Hematopoietic multipotent progenitor cell treated with erythropoietin and hydrocortisone succinate and interleukin-3 and kit ligand, for 17 days (in vitro differentiated cells): ENCODE data around the gene PAPSS2.
"Not testable (repeated sequence)": the region's sequence is repeated elsewhere in the genome, so short reads cannot be mapped to it uniquely, and the experiment has no call there.

Source experiments
- DNase-seq: peaks from one replicate; pipeline ENCODE4 v3.0.0-alpha.2; 2015; ENCODE audit warnings: low spot score

PAPSS2 gene

DNA sequence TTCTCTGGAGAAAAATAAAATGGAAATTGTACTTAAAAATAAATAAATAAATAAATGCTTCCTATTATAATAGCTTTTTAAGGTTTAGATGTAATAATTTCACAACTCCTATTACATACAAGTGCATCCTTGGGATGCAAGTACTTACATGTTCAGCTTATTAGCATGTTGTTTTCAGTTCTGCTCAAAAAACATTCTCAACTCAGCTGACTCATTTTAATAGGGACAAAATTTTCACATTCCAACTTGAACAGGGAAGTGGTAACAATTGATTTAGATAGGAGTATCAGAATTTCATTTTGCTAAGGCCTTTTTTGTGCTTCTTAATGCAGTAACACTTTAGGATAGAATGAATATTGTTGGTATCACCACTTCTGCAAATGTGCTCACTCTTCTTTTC, 16.7 kb upstream of the PAPSS2 start:
- no peak for DNase-seq

DNA sequence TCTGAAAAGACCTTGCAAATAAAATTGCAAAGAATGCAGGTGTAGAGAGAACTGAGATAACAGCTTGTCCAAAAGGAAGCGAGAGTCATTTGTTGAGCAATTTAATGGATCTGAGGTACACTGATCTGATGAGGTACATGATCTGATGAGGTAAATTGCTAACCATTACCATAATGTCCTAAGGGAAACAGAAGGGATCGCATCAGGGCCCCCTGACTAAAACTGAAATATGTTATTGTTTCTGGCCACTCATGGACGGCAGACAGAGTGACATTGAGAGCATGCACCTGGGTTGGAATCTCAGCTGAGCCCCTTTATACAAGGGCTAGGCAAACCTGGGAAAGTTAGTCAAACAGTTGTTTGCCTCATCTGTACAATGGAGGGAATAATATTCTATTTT, 15.8 kb upstream of the PAPSS2 start:
- no peak for DNase-seq

DNA sequence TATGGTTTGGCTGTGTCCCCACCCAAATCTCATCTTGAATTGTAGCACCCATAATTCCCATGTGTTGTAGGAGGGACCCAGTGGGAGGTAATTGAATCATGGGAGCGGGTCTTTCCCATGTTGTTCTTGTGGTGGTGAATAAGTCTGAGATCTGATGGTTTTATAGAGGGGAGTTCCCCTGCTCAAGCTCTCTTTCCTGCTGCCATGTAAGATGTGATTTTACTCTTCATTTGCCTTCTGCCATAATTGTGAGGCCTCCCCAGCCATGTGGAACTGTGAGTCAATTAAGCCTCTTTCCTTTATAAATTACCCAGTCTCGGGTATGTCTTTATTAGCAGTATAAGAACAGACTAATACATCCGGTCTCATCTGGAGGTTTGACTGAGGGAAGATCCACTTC, 15.2 kb upstream of the PAPSS2 start:
- not testable (repeated sequence) for DNase-seq

DNA sequence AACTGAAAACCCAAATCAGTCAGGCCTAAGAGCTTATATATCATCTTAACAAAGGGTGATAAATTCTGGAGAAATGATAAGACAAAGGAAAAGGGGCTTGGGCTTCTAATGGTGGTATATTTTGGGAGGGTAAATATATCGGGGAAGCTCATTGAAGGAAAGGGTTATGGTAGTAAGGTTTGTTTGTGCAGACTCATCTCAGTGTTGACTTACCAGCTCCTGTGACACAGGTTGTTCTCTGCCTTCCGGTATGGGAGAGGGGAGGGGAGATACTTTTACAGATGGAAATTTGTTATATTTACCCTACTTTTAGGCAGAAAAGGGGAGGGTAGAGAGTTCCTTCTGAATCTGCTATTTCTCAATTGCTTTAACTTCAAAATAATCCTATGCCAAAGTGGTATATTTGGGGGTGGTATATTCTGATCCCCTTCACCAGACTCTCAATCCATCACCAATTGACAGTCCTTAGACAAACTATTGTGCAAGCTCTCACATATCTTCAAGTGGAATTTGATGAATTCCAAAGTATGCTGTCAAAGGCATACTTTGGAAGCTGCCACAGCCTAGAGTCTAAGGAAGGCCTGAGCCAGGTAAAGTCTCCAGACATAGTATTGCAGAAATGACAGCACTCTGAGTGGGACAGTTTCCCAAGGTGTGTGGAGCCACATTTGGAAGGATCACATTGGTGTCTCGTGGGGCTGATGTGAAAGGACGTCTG, 13.3 kb upstream of the PAPSS2 start:
- no peak for DNase-seq

DNA sequence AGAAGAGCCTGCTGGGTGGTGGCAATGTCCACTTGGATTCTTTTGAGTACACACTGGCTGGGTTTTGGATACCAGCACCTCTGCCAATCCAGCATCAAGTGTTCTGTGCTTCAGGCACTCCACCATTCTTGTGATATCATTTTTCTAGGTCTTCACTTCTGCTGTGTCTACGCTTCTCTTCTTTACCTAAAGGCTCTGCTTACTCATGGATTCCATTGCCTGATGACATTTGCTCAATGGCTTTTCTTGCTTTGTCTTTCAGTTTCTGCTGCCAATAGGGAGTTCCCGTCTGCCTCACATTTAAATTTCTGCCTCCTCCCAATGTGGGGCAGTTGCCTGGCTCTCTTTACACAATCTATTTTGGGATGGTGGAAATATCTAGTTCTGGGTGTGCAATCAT, 12.7 kb upstream of the PAPSS2 start:
- no peak for DNase-seq

DNA sequence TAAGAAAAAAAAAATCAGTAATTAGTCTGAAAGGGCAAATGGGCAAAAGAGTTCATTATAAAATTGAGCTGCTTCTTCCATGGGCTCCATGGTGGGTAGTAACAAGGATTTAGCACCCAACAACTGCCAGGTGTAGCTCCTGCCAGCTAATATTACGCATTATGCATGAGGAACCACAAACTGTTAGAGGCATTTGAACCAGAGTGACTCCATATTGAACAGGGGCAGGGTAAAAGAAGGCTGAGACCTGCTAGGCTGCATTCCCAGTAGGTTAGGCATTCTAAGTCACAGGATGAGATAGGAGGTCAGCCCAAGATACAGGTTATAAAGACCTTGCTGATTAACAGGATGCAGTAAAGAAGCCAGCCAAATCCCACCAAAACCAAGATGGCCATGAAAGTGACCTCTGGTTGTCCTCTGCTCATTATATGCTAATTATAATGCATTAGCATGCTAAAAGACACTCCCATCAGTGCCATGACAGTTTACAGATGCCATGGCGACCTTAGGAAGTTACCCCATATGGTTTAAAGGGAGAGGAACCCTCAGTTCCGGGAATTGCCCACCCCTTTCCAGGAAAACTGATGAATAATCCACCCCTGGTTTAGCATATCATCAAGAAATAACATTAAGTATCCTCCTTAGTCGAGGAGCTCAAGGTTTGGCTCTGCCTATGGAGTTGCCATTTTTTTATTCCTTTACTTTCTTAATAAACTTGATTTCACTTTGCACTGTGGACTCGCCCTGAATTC, 8.7 kb upstream of the PAPSS2 start:
- DNase-seq = no peak

DNA sequence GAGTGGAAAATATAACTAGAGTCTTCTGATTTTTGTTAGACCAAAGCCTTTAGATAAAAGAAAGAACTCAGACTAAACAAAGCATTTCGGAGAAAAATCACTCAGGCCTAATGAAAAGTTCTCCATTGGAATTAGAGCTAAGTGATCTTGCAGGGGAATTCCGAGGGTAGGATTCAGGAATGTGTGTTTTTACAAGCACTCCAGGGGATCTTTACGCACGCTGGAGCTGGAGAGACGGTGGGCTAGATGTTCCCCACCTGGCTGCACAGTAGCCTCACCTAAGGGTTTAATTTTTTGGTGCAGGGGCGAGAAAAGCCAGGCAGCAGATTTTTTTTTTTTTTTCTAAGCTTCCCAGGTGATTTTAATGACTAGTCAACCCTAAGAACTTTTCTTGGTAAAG, 7.9 kb upstream of the PAPSS2 start:
- DNase-seq = no peak

DNA sequence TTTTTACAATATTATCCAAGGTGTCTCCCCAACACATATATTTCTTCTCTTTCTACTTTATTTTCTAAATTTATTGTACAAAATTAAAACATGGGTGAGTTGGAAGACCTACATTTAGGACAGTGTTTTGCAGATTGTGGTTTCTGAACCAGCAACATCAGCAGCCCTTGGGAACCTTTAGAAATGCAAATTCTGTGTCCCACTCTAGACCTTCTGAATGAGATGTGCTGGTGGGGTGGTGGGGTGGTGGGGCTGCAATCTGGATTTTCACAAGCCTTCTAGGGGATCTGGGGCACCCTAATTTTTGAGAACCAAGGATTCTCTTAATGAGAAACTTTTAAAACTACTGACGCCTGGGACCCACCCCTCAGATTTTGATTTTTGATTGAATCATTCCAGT, 7.4 kb upstream of the PAPSS2 start:
- DNase-seq = no peak

DNA sequence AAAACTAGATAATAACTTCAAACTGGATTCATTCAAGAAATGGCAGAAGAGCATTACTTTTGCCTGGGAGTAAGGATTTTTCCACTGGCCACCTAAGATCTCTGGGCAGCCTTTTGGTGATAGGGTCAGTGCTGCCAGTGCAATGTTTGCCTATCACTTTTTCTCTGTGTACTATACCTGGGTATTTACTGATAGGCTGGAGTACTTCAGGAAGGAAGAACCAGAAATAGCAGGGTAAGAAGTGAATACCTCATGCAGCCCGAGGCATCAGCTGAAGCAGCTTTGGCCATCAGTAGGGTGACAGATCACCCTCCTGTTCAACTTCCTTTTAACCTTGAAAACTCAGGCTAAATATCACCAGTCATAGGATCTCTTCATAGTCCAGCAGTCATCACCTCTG, 5.5 kb upstream of the PAPSS2 start:
- DNase-seq = no peak

DNA sequence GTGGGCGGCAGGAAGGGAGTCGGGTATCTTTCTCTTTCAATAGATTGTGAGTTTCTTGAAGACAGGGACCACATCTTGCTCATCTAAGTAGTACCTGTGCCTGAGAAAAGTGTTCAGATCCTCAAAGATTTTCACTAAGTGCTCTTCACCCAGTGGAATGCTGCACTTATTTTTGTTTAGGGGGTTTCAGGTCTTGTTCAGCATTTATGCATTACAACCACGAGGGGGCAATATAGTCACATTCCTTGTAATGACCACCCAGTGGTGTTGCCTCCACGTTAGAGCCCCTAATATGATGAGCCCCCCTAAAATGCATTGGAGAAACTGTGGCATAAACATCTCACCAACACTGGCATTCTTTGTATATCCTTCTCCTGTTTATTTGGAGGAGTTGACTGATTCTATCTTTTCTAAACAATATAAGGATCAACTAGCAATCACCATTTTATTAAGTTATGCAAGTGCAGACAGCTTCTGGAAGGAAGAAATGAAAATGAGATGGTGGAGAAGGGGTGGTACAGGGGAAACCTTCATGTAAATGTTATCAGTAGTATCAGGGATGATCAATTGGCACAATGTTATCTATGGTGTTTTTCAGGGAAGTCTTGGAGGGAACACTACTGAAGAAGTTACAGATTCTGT, 3.1 kb upstream of the PAPSS2 start:
- peak; percentile 53 for DNase-seq

DNA sequence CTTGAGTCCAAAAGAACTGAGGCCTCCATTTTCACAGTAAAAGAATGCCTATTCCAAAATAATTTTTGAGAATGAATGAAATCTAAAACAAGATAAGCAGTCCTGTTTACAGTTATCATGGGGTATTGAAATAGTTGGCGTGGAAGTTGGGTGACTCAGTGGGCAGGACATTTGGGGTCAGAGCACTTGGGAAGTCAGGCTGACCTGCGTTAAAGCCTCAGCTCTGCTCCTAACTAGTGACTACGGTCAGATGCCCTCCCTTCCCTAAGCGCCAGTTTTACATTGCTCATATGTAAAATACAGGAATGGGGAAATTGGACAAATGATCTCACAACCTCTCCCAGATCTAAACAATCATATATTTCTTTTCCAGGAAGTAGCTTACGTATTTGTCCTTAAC, 2.3 kb upstream of the PAPSS2 start:
- no peak for DNase-seq

DNA sequence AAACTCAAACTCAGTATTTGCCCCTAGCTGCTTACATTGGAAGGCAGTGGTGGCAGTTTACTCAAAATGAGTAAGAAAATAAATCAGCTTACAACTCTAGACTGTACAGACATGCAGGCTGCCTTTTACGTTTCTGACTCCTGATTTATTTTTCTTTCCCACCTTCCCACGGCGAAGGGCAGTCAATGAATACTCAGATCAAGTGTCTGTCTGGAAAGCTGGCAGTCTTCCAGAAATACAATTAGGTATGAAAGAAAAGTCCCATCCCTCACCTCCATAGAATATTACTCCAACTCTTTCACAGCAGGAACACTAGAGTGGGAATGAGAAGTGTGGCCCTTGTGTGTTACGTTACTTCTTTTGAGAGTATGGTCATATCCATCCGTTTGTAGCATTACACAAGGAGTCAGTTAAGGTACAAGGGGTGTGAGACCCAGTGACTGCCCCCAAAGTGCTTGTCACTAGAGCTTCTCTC, 1.3 kb upstream of the PAPSS2 start:
- DNase-seq = no peak

DNA sequence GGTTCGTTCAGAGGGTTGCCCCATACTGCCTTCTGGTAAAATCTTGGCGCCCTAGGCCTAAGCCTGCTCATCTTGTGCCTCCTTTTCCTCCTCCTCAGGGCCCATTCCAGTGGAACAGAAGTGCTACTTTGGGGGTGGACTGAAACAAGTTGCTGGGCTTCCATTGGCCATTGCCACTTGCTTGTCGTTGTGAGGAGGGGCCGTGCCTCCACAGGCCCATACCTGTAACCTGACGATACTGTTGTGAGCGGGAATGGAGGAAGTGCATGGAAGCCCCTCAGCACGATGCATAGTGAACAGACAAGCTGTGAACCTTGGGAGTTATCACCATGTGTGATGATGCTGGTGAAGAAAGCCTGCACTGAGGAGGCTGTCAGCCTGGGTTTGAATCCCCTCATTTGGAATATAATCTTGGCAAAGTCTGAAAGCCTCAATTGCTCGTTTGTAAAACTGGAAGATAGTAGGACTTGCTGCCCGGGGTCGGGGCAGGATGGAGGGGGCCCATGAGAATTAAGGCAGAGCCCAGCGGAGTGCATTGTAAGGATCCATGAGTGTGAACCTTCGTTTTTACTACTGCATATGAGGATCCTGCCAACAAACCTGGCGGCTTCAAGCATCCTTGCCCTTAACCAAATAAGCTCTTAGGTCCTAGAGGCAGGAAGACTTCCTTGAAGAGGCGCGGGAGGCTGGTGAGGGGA, 671 bp upstream of the PAPSS2 start:
- DNase-seq = no peak

DNA sequence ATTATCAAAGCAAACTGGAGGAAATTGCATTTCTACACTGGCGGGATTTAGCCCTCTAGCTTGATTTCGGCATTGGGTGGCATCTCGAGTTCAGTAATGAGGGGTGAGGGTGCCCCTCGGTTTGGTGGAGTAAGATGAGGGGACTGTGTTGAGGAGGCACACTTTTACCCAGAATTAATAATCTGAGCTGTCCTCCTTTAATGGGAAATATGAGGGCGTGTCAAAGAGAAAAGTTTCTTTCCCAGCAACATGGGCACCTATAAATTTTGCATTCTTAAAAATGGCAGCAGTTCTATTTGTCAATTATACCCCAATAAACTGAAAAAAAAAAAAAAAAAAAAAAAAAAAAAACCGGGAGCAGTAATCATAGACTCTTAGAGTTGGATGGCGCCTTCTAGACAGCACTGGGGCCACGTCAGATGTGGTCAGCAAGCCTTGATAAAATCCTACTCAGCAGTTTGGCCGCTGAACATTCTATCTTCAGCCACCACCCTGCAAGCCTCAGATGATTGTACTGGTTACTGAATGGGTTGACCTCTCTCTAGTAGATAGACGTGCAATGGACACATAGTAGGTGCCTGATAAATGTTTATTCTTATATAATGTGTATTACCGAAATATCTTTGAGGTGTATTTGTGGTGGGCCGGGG, 931 bp downstream of the PAPSS2 start:
- no peak for DNase-seq

DNA sequence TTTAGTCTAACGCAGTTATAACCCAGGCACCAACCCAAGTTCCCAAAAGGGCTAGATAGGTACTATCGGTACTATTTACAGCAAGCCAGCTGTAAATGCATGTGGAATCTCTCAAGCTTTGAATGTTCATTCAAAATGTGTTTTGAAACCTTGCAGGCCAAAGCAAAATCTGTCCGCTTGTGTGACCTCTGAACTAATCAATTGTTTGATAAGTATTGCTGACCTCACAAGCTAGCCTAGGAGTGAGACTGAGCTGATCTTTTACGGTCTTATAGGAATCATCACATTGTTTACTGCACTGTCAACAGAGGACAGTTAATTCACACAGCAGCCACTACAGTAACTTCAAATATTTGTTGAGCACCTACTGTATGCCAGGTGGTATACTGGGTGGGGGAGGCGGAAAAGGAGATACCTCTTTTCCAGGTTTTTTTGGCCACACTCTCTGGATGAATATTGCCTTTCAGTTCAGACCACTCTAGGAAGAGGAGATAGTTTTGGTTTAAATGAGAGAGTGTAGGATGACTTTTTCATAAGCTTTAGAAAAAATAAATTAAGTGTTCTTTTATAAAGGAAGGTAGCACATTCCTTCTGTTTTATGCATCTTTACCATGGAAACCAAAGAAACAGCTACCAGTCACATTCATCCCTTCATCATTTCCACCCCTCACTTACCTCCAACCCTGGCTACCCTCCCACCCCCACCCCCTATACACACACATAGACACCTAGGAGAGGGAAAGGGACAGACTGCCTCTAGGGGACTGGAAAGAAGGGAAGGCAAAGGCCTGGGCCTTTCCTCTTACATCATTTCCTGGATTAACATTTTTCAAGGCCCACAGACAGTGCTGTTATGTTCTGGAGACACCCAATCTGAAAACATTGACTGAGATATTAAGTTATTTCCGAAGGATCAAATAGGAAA, 2.4 kb downstream of the PAPSS2 start:
- DNase-seq = no peak

DNA sequence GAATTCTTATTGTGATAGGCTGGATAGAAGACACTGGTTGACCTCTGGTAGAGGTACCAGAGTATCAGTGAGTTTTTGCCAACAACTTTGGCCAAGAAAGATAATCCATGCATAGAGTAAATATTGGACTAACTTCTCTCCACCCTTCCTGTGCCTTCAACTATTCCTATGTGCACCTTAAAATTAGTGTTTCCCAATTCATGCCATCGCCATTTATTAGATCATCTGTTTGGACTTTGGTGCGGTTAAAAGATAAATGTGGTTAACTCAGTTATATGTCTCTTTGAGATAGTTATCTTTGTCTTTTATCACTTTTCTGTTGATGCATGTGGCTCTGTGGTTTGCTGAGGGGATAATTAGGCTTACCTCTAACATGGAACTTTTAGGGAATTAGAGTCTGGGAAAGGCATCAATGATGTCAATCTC, 4.6 kb downstream of the PAPSS2 start:
- DNase-seq = no peak

DNA sequence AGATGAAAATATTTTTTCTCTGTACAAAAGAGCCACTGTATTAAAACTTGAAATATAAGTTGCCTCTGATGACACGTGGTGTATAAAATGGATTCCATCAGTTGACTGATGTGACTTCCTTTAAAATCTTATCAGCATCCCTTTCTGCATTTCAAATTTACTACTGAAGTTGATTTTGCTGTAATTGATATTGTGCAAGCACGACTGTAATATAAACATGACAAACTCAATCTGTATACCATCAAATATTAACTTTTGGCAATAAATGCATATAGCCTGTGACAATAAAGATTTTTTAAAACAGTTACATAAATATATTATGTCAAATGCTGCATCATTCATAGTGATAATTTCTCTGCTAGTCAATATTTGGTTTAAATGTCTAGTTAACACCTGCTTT, 7.8 kb downstream of the PAPSS2 start:
- DNase-seq = no peak

DNA sequence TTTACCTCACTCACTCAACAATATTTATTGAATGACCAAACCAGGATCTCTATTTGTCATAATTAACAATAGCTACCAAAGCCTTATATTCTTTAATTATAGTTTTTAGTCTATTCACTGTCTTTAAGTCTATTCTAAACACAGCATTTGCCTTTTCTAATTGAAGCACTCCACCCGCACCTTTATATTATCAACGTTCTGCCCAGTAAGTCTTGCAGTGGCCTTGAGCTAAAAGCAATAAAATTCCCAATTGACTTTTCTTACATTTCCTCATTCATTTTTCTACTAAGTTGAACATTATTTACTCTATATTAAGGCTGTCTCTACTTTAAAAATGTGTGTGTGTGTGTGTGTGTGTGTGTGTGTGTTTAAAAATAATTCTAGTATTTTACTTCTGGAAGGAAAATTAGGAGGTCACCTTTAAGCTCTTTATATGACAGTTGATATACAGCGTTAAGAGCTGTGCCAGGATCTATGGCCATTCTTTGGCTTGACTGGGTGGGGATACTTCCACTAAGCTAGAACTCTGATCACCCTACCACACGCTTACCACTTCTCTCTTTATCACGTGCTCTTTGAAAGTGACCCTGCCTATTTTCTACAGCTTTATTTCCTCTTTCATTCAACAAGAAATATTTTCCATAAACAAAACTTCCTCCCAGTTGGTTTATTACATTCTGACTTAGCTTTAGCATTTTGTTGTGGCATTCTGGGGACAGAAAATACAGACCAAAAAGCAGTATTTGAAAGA, 8.8 kb downstream of the PAPSS2 start:
- no peak for DNase-seq

DNA sequence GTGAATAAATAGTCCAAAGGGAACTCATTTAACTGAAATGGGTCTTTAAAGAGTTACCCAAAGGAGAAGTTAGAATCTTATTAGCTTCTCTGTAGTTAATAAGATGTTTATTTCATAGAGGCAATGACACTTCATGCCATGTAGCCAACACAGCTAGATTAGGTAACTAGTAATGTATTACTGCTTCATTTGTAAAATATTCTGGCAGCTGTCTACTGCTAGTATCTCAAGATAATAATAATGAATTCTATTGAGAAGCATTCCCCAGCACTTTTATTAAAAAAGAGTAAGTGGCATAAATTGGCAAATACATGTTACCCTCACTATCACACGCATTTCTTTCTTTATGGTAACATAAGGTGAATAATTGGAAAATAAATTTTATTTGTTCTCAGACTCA, 10.1 kb downstream of the PAPSS2 start:
- no peak for DNase-seq

DNA sequence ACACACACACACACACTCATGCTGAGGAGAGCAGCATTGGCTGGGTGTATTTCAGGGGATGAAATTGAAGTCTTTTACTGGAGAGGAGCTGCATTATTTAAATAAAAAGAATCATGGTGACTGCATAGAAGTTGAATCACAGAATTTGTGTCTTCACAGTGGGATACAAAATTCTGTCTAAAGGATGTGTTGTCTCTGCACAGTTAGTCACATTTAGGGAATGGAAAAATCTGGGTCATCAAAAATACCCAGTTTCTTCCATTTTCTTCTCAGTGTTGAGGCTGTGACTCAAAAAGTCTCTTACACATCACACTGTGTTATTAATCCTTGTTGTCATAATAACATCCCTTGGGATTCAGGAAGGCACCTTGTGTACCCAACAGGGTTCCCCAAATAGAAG, 10.9 kb downstream of the PAPSS2 start:
- no peak for DNase-seq
